HEK293 (cell line): ENCODE measurements around the gene RNASEH2C.
A peak's percentile ranks its signal among the peaks of the same experiment; 100 is the strongest.

Experiments
- CTCF ChIA-PET: fragments of 350-600 bp; formaldehyde crosslinking; extraction: SDS; loops from one replicate; lab custom pipeline; 2021; ENCODE audit warnings: antibody characterized with exemption; lab: Yijun Ruan, JAX
- POLR2A ChIA-PET: fragments of 300-600 bp; formaldehyde crosslinking; extraction: SDS; loops from one replicate; lab custom pipeline; 2020; ENCODE audit warnings: antibody characterized with exemption, inconsistent platforms; lab: Yijun Ruan, JAX
- H3K27ac ChIP-seq: fragments of 200-500 bp; sonication (Bioruptor generic); 2 replicates; pipeline ENCODE4 v1.5.1; 2014; ENCODE audit warnings: low read depth, low read length, control low read depth, inconsistent platforms; ENCODE audit errors: extremely low read depth
- H3K36me3 ChIP-seq, 2 experiments: fragments of 200-500 bp in 1 of 2; sonication (Bioruptor generic) in 1 of 2; 1 replicate in 1 of 2; 2 replicates in 1 of 2; pipeline ENCODE4 v1.5.1; 2014 to 2017; ENCODE audit warnings: inconsistent platforms in 2 of 2, low read length in 2 of 2; ENCODE audit not compliant: control insufficient read depth in 2 of 2, insufficient read depth in 1 of 2
- H3K4me1 ChIP-seq: fragments of 200-500 bp; sonication (Bioruptor generic); 2 replicates; pipeline ENCODE4 v1.5.1; 2014; ENCODE audit warnings: mild to moderate bottlenecking, low read length, inconsistent platforms; ENCODE audit not compliant: control insufficient read depth, insufficient read depth
- H3K4me3 ChIP-seq: 2 replicates; pipeline ENCODE4 v1.5.1; 2011; ENCODE audit warnings: low read depth, mild to moderate bottlenecking, control low read depth, low read length, moderate library complexity
- H3K9me3 ChIP-seq: fragments of 200-500 bp; sonication (Bioruptor generic); 2 replicates; pipeline ENCODE4 v1.5.1; 2014; ENCODE audit warnings: low read depth, low read length, inconsistent platforms; ENCODE audit not compliant: control insufficient read depth, insufficient read depth
- ELK4 ChIP-seq: IDR thresholded peaks from 2 replicates; pipeline ENCODE4 v1.6.1; 2011; ENCODE audit warnings: mild to moderate bottlenecking, low read depth, low read length, borderline replicate concordance
- GFI1B ChIP-seq: fragments of 450-650 bp; formaldehyde crosslinking; IDR thresholded peaks from 2 replicates; pipeline ENCODE4 v1.5.1; 2016; ENCODE audit warnings: missing biosample characterization, missing genetic modification characterization
- KLF9 ChIP-seq: fragments of 450-650 bp; formaldehyde crosslinking; IDR thresholded peaks from 2 replicates; pipeline ENCODE4 v1.5.1; 2016; ENCODE audit warnings: missing biosample characterization, missing genetic modification characterization, low read depth
- REPIN1 ChIP-seq: fragments of 450-650 bp; formaldehyde crosslinking; IDR thresholded peaks from 2 replicates; pipeline ENCODE4 v1.5.1; 2017; ENCODE audit warnings: missing biosample characterization, missing genetic modification characterization, low read depth
- REST ChIP-seq: fragments of 450-650 bp; formaldehyde crosslinking; IDR thresholded peaks from 2 replicates; pipeline ENCODE4 v1.5.1; 2016; ENCODE audit warnings: missing biosample characterization, missing genetic modification characterization
- SCRT2 ChIP-seq: fragments of 450-650 bp; formaldehyde crosslinking; IDR thresholded peaks from 2 replicates; pipeline ENCODE4 v1.5.1; 2016; ENCODE audit warnings: missing biosample characterization, missing genetic modification characterization
- SP3 ChIP-seq: fragments of 450-650 bp; formaldehyde crosslinking; IDR thresholded peaks from 2 replicates; pipeline ENCODE4 v1.5.1; 2016; ENCODE audit warnings: missing biosample characterization, missing genetic modification characterization
- TSHZ1 ChIP-seq: fragments of 450-650 bp; formaldehyde crosslinking; IDR thresholded peaks from 2 replicates; pipeline ENCODE4 v1.5.1; 2016; ENCODE audit warnings: missing biosample characterization, missing genetic modification characterization, borderline replicate concordance
- ZBTB10 ChIP-seq: fragments of 450-650 bp; formaldehyde crosslinking; IDR thresholded peaks from 2 replicates; pipeline ENCODE4 v1.5.1; 2016; ENCODE audit warnings: missing biosample characterization, missing genetic modification characterization
- ZBTB48 ChIP-seq: fragments of 450-650 bp; formaldehyde crosslinking; IDR thresholded peaks from 2 replicates; pipeline ENCODE4 v1.5.1; 2016; ENCODE audit warnings: missing biosample characterization, missing genetic modification characterization
- ZBTB49 ChIP-seq: fragments of 450-650 bp; formaldehyde crosslinking; IDR thresholded peaks from 2 replicates; pipeline ENCODE4 v1.5.1; 2016; ENCODE audit warnings: missing biosample characterization, missing genetic modification characterization, low read depth
- ZBTB8A ChIP-seq: fragments of 450-650 bp; formaldehyde crosslinking; IDR thresholded peaks from 2 replicates; pipeline ENCODE4 v1.5.1; 2016; ENCODE audit warnings: missing biosample characterization, missing genetic modification characterization
- ZFP41 ChIP-seq: fragments of 450-650 bp; formaldehyde crosslinking; IDR thresholded peaks from 2 replicates; pipeline ENCODE4 v1.5.1; 2016; ENCODE audit warnings: missing biosample characterization, missing genetic modification characterization, borderline replicate concordance
- ZNF324 ChIP-seq: fragments of 450-650 bp; formaldehyde crosslinking; IDR thresholded peaks from 2 replicates; pipeline ENCODE4 v1.5.1; 2016; ENCODE audit warnings: missing biosample characterization, missing genetic modification characterization
- ZNF37A ChIP-seq: fragments of 450-650 bp; IDR thresholded peaks from 2 replicates; pipeline ENCODE4 v1.5.1; 2018; ENCODE audit warnings: missing biosample characterization, missing genetic modification characterization
- ZNF391 ChIP-seq: fragments of 450-650 bp; formaldehyde crosslinking; IDR thresholded peaks from 2 replicates; pipeline ENCODE4 v1.5.1; 2016; ENCODE audit warnings: low read depth, missing biosample characterization, missing genetic modification characterization, borderline replicate concordance
- ZNF549 ChIP-seq: fragments of 450-650 bp; IDR thresholded peaks from 2 replicates; pipeline ENCODE4 v1.5.1; 2018; ENCODE audit warnings: missing biosample characterization, missing genetic modification characterization, mild to moderate bottlenecking, inconsistent platforms, moderate library complexity
- ZNF624 ChIP-seq: fragments of 450-650 bp; formaldehyde crosslinking; IDR thresholded peaks from 2 replicates; pipeline ENCODE4 v1.5.1; 2017; ENCODE audit warnings: missing biosample characterization, missing genetic modification characterization
- ZNF660 ChIP-seq: fragments of 450-650 bp; IDR thresholded peaks from 2 replicates; pipeline ENCODE4 v1.5.1; 2018; ENCODE audit warnings: missing biosample characterization, mild to moderate bottlenecking, missing genetic modification characterization

Gene RNASEH2C

GRCh38 chr11:65709661-65710060 is 10.9 kb downstream of the RNASEH2C start:
- TF ChIP-seq ELK4, result peak; percentile 67
- no peak for TF ChIP-seq GFI1B (tag by site-specific recombination)
- no peak for TF ChIP-seq ZFP41
- TF ChIP-seq ZNF624 (tag by site-specific recombination), result no peak
- ChIA-PET CTCF (interaction anchor here (0.7 to 0.8 kb wide), 2 partner anchors 150 to 175 kb away, joined by 3 read pairs; partner anchors contain the start of gene MUS81), POLR2A (interaction anchor here (0.8 to 0.9 kb wide), 2 partner anchors 109 to 149 kb away, joined by 3 read pairs; partner anchors contain the start of gene CFL1)
- H3K36me3 ChIP-seq, result peaks cover 5 to 20% of the 10 kb centered on the region in 2 experiments; a peak in 2 of 3 replicates
- H3K9me3 ChIP-seq, result no peaks in the 10 kb centered on the region
- H3K4me3 ChIP-seq, result no peak overlapping the region
- no peak overlapping the region for H3K27ac ChIP-seq
- no peaks in the 10 kb centered on the region for H3K4me1 ChIP-seq

- TF ChIP-seq ZNF391 (tag by site-specific recombination), result no peak
- no peak for TF ChIP-seq ZBTB48 (tag by site-specific recombination)
- TF ChIP-seq TSHZ1, result no peak
- TF ChIP-seq ZBTB10 (tag by site-specific recombination), result no peak
- TF ChIP-seq ZNF37A (tag by site-specific recombination), result no peak
- TF ChIP-seq ZBTB8A (tag by site-specific recombination), result no peak
- no peak for TF ChIP-seq ZNF549 (tag by site-specific recombination)
- TF ChIP-seq ZBTB49 (tag by site-specific recombination), result no peak
- no peak for TF ChIP-seq ZNF324
- TF ChIP-seq KLF9, result no peak
- TF ChIP-seq REST (tag by site-specific recombination), result no peak
- TF ChIP-seq ZNF660 (tag by site-specific recombination), result no peak
- TF ChIP-seq REPIN1 (tag by site-specific recombination), result no peak
- TF ChIP-seq SCRT2 (tag by site-specific recombination), result no peak
- no peak for TF ChIP-seq SP3
- Histone ChIP-seq H3K36me3 (peaks cover 0 to 8% of the 10 kb centered on the region in 2 experiments; a peak in 1 of 3 replicates), H3K4me1 (no peaks in the 10 kb centered on the region), H3K9me3 (no peaks in the 10 kb centered on the region), H3K4me3 (no peak overlapping the region), H3K27ac (no peak overlapping the region)
- ChIA-PET POLR2A (interaction anchor here (0.6 kb wide), 1 partner anchor 180 kb away, joined by 5 read pairs; the partner anchor contains the start of gene FIBP), CTCF (interaction anchor here (0.6 to 1.0 kb wide), 3 partner anchors 110 to 314 kb away, joined by 3 to 4 read pairs (median 4); no protein-coding TSS in a partner anchor)
Observed at GRCh38 chr11:65708451-65708850, 12.1 kb downstream of the RNASEH2C start.
